Neural cell (in vitro differentiated cells): ENCODE results near the gene SP110.

Source experiments
- EP300 ChIP-seq: fragments of 450-650 bp; conservative IDR thresholded peaks from 2 replicates; pipeline ENCODE4 v1.6.1; 2014; ENCODE audit warnings: antibody characterized with exemption, mild to moderate bottlenecking, moderate library complexity; ENCODE audit not compliant: poor library complexity, severe bottlenecking
- EZH2 ChIP-seq: fragments of 200-600, 300-800 bp; shearing (Covaris generic), sonication (generic); IDR thresholded peaks from 2 replicates; pipeline ENCODE4 v1.6.1; 2014; ENCODE audit warnings: antibody characterized with exemption, low read length, borderline replicate concordance, mild to moderate bottlenecking; ENCODE audit not compliant: insufficient read depth, poor library complexity, severe bottlenecking
- MXI1 ChIP-seq: fragments of 450-650 bp; conservative IDR thresholded peaks from 2 replicates; pipeline ENCODE4 v1.6.1; 2014; ENCODE audit warnings: antibody characterized with exemption, mild to moderate bottlenecking; ENCODE audit not compliant: poor library complexity, severe bottlenecking
- POLR2AphosphoS5 ChIP-seq: IDR thresholded peaks from 2 replicates; pipeline ENCODE4 v1.6.1; 2012
- RAD21 ChIP-seq: fragments of 450-650 bp; conservative IDR thresholded peaks from 2 replicates; pipeline ENCODE4 v1.6.1; 2014; ENCODE audit warnings: antibody characterized with exemption, mild to moderate bottlenecking, moderate library complexity
- TAF1 ChIP-seq: IDR thresholded peaks from 2 replicates; pipeline ENCODE4 v1.6.1; 2012; ENCODE audit warnings: low read depth
- TF ChIP-seq, protein P1 (sequence below): fragments of 450-650 bp; IDR thresholded peaks from 2 replicates; pipeline ENCODE4 v1.5.1; 2014; ENCODE audit warnings: antibody characterized with exemption, mild to moderate bottlenecking, moderate library complexity; ENCODE audit not compliant: poor library complexity, severe bottlenecking
- TF ChIP-seq, protein P2 (sequence below): IDR thresholded peaks from 2 replicates; pipeline ENCODE4 v1.6.1; 2012; ENCODE audit warnings: borderline replicate concordance

DNA sequence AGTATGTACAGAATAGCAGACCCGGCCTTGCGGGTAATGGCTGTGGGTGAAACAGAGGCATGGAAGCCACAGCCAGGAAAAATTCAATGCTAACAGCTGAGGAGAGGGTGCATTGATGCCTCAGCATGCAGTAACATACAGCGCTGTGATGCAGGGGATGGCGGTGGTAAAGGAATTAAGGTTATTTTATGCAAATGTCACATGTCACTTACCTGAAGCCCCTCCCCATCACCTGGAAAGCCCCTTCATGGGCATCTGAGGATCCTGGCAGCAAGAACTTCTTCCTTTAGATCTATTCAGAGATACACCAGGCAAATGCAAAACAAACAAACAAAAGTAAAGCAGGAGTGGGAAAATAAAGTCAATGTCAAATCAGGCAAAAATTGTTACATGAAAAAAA, 1.7 kb upstream of the SP110 start:
- TF ChIP-seq, protein P1, sequence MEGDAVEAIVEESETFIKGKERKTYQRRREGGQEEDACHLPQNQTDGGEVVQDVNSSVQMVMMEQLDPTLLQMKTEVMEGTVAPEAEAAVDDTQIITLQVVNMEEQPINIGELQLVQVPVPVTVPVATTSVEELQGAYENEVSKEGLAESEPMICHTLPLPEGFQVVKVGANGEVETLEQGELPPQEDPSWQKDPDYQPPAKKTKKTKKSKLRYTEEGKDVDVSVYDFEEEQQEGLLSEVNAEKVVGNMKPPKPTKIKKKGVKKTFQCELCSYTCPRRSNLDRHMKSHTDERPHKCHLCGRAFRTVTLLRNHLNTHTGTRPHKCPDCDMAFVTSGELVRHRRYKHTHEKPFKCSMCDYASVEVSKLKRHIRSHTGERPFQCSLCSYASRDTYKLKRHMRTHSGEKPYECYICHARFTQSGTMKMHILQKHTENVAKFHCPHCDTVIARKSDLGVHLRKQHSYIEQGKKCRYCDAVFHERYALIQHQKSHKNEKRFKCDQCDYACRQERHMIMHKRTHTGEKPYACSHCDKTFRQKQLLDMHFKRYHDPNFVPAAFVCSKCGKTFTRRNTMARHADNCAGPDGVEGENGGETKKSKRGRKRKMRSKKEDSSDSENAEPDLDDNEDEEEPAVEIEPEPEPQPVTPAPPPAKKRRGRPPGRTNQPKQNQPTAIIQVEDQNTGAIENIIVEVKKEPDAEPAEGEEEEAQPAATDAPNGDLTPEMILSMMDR, result no peak
- TF ChIP-seq EP300 (no peak), POLR2AphosphoS5 (no peak), RAD21 (no peak), MXI1 (no peak), EZH2 (no peak), TAF1 (no peak)
- TF ChIP-seq, protein P2, sequence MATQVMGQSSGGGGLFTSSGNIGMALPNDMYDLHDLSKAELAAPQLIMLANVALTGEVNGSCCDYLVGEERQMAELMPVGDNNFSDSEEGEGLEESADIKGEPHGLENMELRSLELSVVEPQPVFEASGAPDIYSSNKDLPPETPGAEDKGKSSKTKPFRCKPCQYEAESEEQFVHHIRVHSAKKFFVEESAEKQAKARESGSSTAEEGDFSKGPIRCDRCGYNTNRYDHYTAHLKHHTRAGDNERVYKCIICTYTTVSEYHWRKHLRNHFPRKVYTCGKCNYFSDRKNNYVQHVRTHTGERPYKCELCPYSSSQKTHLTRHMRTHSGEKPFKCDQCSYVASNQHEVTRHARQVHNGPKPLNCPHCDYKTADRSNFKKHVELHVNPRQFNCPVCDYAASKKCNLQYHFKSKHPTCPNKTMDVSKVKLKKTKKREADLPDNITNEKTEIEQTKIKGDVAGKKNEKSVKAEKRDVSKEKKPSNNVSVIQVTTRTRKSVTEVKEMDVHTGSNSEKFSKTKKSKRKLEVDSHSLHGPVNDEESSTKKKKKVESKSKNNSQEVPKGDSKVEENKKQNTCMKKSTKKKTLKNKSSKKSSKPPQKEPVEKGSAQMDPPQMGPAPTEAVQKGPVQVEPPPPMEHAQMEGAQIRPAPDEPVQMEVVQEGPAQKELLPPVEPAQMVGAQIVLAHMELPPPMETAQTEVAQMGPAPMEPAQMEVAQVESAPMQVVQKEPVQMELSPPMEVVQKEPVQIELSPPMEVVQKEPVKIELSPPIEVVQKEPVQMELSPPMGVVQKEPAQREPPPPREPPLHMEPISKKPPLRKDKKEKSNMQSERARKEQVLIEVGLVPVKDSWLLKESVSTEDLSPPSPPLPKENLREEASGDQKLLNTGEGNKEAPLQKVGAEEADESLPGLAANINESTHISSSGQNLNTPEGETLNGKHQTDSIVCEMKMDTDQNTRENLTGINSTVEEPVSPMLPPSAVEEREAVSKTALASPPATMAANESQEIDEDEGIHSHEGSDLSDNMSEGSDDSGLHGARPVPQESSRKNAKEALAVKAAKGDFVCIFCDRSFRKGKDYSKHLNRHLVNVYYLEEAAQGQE, result no peak
